Prostate gland (tissue), 2 donors: ENCODE results near the gene JADE1.

Experiments used
- POLR2A ChIP-seq: fragments of 450-650 bp; IDR thresholded peaks from one replicate; pipeline ENCODE4 v1.6.1; 2016; ENCODE audit warnings: antibody characterized with exemption, mild to moderate bottlenecking
- POLR2AphosphoS5 ChIP-seq: sonication (generic); formaldehyde crosslinking; IDR thresholded peaks from one replicate; pipeline ENCODE4 v1.6.1; 2017; ENCODE audit warnings: antibody characterized with exemption
- TF ChIP-seq, protein P1 (sequence below), 4 experiments: fragments of 200-600 bp in 2 of 4; fragments of 450-650 bp in 2 of 4; sonication (generic) in 2 of 4; IDR thresholded peaks; 1 replicate in 3 of 4; 2 replicates in 1 of 4; pipeline ENCODE4 v1.5.1; 2016 to 2019; ENCODE audit warnings: antibody characterized with exemption in 4 of 4, mild to moderate bottlenecking in 2 of 4, moderate library complexity in 2 of 4

DNA sequence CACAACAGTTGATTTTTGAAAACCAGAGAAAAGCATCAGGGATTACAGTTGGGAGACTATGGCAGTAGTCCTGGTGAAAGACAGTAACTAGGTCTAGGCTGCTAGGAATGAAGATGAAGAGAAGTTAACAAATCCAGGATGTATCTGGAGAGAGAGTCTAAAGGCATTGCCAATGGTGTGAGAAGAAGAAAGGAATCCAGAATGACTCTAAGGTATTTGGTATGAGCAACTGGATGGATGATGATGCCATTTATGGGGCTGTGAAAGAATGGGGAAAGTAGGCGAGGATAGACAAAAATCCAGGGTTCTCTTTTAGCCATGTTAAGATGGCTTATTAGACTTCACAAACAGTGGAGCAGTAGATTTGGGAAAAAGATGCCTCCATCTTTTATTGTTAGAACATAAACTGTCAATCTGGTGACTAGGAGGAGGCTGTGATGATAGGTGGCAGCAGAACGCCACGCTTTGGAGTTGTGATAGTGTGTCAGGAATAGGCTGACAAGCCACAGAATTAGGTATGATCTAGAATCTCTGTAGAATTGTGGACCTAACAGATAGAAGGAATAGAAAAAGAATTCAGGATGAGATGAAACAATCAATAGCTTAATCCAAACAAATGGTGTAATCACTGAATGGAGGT, 27.3 kb upstream of the JADE1 start:
- TF ChIP-seq, protein P1, sequence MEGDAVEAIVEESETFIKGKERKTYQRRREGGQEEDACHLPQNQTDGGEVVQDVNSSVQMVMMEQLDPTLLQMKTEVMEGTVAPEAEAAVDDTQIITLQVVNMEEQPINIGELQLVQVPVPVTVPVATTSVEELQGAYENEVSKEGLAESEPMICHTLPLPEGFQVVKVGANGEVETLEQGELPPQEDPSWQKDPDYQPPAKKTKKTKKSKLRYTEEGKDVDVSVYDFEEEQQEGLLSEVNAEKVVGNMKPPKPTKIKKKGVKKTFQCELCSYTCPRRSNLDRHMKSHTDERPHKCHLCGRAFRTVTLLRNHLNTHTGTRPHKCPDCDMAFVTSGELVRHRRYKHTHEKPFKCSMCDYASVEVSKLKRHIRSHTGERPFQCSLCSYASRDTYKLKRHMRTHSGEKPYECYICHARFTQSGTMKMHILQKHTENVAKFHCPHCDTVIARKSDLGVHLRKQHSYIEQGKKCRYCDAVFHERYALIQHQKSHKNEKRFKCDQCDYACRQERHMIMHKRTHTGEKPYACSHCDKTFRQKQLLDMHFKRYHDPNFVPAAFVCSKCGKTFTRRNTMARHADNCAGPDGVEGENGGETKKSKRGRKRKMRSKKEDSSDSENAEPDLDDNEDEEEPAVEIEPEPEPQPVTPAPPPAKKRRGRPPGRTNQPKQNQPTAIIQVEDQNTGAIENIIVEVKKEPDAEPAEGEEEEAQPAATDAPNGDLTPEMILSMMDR (IDR thresholded peaks at IDR 0.05): no peak
- no peak for TF ChIP-seq POLR2AphosphoS5
- TF ChIP-seq POLR2A: no peak
